K562 (cell line): ENCODE measurements around the gene C3orf70.

Experiments used
- CHD4 ChIP-seq: fragments of 200-600 bp; sonication (generic); IDR thresholded peaks from 3 replicates; pipeline ENCODE4 v1.6.1; 2012; ENCODE audit warnings: low read depth, mild to moderate bottlenecking, mixed read lengths, low read length, inconsistent platforms; ENCODE audit not compliant: insufficient read depth, insufficient replicate concordance, poor library complexity, severe bottlenecking
- FOXK1 ChIP-seq: sonication (generic); formaldehyde crosslinking; IDR thresholded peaks from 2 replicates; pipeline ENCODE4 v1.8.0; 2022; ENCODE audit warnings: missing genetic modification reagents, mild to moderate bottlenecking, borderline replicate concordance
- LEF1 ChIP-seq: fragments of 450-650 bp; IDR thresholded peaks from 2 replicates; pipeline ENCODE4 v1.6.1; 2016; ENCODE audit warnings: mild to moderate bottlenecking
- MEF2A ChIP-seq: IDR thresholded peaks from 2 replicates; pipeline ENCODE4 v1.6.1; 2011; ENCODE audit warnings: low read depth, mild to moderate bottlenecking, low read length, moderate library complexity; ENCODE audit not compliant: control insufficient read depth
- NFIC ChIP-seq: fragments of 450-650 bp; IDR thresholded peaks from 2 replicates; pipeline ENCODE4 v1.6.1; 2017; ENCODE audit warnings: mild to moderate bottlenecking, inconsistent platforms
- TSC22D4 ChIP-seq: fragments of 450-650 bp; IDR thresholded peaks from 2 replicates; pipeline ENCODE4 v1.6.1; 2016; ENCODE audit warnings: missing genetic modification characterization, missing biosample characterization, control low read depth
- ZNF175 ChIP-seq: fragments of 200-800 bp; sonication (Bioruptor generic); IDR thresholded peaks from 2 replicates; pipeline ENCODE4 v1.6.1; 2016; ENCODE audit warnings: low read depth, mild to moderate bottlenecking, missing genetic modification characterization, missing compliant biosample characterization
- ZNF707 ChIP-seq: fragments of 250-450 bp; sonication (Bioruptor Pico); conservative IDR thresholded peaks from 2 replicates; pipeline ENCODE4 v1.8.0; 2022; ENCODE audit warnings: inconsistent platforms, mild to moderate bottlenecking, moderate library complexity
- TF ChIP-seq, protein P1 (sequence below): fragments of 450-650 bp; IDR thresholded peaks from 2 replicates; pipeline ENCODE4 v1.6.1; 2017; ENCODE audit warnings: mild to moderate bottlenecking, moderate library complexity
- TF ChIP-seq, protein P2 (sequence below): sonication (generic); formaldehyde crosslinking; IDR thresholded peaks from 2 replicates; pipeline ENCODE4 v1.8.1; 2022; ENCODE audit warnings: missing genetic modification reagents
- TF ChIP-seq, protein P3 (sequence below), 3 experiments: IDR thresholded peaks in 2 of 3; conservative IDR thresholded peaks in 1 of 3; 2 replicates each; pipeline ENCODE4 v1.5.1; 2011 to 2012; ENCODE audit warnings: low read length in 3 of 3, mild to moderate bottlenecking in 3 of 3, control low read depth in 2 of 3, improper control_type of control experiment in 1 of 3, inconsistent platforms in 1 of 3, low read depth in 1 of 3, mixed read lengths in 1 of 3, moderate library complexity in 1 of 3; ENCODE audit not compliant: insufficient read depth in 2 of 3
- TF ChIP-seq, protein P4 (sequence below): fragments of 450-650 bp; IDR thresholded peaks from 2 replicates; pipeline ENCODE4 v1.6.1; 2018; ENCODE audit not compliant: partially characterized antibody
- TF ChIP-seq, protein P5 (sequence below), 2 experiments: IDR thresholded peaks in 1 of 2; conservative IDR thresholded peaks in 1 of 2; 2 replicates each; pipeline ENCODE4 v1.6.1; 2016; ENCODE audit warnings: low read depth in 2 of 2, mild to moderate bottlenecking in 1 of 2, missing compliant biosample characterization in 1 of 2, missing genetic modification characterization in 1 of 2, moderate library complexity in 1 of 2
- TF ChIP-seq, protein P6 (sequence below): fragments of 250-450 bp; sonication (Bioruptor Pico); IDR thresholded peaks from 2 replicates; pipeline ENCODE4 v1.4.0; 2020; ENCODE audit warnings: mild to moderate bottlenecking

DNA sequence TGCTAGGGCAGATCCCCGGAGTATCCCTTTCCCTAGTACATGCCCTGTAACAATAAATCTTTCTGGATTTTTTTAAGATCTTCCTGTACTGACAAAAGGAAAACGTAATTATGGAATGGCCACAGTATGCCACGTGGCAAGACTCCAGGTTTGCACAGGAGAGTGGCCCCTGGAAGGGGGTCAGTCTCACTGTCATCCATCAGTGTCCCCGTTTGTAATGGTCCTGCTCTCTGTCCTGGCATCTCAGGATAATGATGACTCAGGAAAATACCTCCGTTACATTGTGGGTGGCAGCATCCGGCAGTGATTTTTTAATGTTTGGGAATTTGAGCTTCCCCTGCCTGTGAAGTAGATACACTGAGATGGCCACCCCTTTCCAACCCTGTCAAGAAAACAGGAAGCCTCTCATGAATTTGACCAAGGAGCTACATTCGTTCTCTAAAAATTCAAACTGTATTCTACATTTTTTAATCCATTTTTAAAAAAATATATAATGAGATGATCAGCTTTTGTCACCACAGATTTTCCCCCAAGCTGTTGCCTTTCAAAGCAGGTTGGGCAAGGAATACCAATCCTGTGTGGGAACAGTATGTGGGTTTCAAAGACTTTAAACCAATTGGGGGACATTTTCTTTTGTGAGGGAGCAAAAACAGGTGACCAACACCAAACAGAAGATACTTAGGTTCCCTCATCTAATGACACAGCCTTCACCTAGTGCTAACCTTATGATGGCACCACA is 110.4 kb downstream of the C3orf70 start:
- TF ChIP-seq CHD4 (no peak), LEF1 (no peak), MEF2A (no peak), NFIC (no peak), ZNF707 (no peak), TSC22D4 (tag) (no peak), ZNF175 (CRISPR knock-in tag) (no peak), FOXK1 (CRISPR knock-in tag) (no peak)
- TF ChIP-seq, protein P1, sequence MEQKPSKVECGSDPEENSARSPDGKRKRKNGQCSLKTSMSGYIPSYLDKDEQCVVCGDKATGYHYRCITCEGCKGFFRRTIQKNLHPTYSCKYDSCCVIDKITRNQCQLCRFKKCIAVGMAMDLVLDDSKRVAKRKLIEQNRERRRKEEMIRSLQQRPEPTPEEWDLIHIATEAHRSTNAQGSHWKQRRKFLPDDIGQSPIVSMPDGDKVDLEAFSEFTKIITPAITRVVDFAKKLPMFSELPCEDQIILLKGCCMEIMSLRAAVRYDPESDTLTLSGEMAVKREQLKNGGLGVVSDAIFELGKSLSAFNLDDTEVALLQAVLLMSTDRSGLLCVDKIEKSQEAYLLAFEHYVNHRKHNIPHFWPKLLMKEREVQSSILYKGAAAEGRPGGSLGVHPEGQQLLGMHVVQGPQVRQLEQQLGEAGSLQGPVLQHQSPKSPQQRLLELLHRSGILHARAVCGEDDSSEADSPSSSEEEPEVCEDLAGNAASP, result no peak
- TF ChIP-seq, protein P2, sequence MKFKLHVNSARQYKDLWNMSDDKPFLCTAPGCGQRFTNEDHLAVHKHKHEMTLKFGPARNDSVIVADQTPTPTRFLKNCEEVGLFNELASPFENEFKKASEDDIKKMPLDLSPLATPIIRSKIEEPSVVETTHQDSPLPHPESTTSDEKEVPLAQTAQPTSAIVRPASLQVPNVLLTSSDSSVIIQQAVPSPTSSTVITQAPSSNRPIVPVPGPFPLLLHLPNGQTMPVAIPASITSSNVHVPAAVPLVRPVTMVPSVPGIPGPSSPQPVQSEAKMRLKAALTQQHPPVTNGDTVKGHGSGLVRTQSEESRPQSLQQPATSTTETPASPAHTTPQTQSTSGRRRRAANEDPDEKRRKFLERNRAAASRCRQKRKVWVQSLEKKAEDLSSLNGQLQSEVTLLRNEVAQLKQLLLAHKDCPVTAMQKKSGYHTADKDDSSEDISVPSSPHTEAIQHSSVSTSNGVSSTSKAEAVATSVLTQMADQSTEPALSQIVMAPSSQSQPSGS (CRISPR knock-in tag), result no peak
- TF ChIP-seq, protein P3, sequence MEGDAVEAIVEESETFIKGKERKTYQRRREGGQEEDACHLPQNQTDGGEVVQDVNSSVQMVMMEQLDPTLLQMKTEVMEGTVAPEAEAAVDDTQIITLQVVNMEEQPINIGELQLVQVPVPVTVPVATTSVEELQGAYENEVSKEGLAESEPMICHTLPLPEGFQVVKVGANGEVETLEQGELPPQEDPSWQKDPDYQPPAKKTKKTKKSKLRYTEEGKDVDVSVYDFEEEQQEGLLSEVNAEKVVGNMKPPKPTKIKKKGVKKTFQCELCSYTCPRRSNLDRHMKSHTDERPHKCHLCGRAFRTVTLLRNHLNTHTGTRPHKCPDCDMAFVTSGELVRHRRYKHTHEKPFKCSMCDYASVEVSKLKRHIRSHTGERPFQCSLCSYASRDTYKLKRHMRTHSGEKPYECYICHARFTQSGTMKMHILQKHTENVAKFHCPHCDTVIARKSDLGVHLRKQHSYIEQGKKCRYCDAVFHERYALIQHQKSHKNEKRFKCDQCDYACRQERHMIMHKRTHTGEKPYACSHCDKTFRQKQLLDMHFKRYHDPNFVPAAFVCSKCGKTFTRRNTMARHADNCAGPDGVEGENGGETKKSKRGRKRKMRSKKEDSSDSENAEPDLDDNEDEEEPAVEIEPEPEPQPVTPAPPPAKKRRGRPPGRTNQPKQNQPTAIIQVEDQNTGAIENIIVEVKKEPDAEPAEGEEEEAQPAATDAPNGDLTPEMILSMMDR (IDR thresholded peaks at IDR 0.05 in 2 of 3, conservative IDR thresholded peaks at IDR 0.05 in 1 of 3; ENCODE audit: insufficient read depth in 2 of 3, low read depth in 1 of 3, low read length in 3 of 3), result no peak
- TF ChIP-seq, protein P4, sequence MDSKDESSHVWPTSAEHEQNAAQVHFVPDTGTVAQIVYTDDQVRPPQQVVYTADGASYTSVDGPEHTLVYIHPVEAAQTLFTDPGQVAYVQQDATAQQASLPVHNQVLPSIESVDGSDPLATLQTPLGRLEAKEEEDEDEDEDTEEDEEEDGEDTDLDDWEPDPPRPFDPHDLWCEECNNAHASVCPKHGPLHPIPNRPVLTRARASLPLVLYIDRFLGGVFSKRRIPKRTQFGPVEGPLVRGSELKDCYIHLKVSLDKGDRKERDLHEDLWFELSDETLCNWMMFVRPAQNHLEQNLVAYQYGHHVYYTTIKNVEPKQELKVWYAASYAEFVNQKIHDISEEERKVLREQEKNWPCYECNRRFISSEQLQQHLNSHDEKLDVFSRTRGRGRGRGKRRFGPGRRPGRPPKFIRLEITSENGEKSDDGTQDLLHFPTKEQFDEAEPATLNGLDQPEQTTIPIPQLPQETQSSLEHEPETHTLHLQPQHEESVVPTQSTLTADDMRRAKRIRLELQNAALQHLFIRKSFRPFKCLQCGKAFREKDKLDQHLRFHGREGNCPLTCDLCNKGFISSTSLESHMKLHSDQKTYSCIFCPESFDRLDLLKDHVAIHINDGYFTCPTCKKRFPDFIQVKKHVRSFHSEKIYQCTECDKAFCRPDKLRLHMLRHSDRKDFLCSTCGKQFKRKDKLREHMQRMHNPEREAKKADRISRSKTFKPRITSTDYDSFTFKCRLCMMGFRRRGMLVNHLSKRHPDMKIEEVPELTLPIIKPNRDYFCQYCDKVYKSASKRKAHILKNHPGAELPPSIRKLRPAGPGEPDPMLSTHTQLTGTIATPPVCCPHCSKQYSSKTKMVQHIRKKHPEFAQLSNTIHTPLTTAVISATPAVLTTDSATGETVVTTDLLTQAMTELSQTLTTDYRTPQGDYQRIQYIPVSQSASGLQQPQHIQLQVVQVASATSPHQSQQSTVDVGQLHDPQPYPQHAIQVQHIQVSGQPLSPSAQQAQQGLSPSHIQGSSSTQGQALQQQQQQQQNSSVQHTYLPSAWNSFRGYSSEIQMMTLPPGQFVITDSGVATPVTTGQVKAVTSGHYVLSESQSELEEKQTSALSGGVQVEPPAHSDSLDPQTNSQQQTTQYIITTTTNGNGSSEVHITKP, result no peak
- TF ChIP-seq, protein P5, sequence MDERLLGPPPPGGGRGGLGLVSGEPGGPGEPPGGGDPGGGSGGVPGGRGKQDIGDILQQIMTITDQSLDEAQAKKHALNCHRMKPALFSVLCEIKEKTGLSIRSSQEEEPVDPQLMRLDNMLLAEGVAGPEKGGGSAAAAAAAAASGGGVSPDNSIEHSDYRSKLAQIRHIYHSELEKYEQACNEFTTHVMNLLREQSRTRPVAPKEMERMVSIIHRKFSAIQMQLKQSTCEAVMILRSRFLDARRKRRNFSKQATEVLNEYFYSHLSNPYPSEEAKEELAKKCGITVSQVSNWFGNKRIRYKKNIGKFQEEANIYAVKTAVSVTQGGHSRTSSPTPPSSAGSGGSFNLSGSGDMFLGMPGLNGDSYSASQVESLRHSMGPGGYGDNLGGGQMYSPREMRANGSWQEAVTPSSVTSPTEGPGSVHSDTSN (CRISPR knock-in tag; IDR thresholded peaks at IDR 0.05; ENCODE audit: low read depth), result no peak
- TF ChIP-seq, protein P5 (tag; conservative IDR thresholded peaks at IDR 0.05; ENCODE audit: low read depth), result no peak
- TF ChIP-seq, protein P6, sequence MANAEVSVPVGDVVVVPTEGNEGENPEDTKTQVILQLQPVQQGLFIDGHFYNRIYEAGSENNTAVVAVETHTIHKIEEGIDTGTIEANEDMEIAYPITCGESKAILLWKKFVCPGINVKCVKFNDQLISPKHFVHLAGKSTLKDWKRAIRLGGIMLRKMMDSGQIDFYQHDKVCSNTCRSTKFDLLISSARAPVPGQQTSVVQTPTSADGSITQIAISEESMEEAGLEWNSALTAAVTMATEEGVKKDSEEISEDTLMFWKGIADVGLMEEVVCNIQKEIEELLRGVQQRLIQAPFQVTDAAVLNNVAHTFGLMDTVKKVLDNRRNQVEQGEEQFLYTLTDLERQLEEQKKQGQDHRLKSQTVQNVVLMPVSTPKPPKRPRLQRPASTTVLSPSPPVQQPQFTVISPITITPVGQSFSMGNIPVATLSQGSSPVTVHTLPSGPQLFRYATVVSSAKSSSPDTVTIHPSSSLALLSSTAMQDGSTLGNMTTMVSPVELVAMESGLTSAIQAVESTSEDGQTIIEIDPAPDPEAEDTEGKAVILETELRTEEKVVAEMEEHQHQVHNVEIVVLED (CRISPR knock-in tag), result no peak
